ENCODE data around the gene PLOD2. TPM values are rescaled to one million over a fixed set of nuclear protein-coding genes. Genes with fewer than 3 reads are reported as not detected.
A peak's percentile ranks its signal among the peaks of the same experiment; 100 is the strongest.

Gene PLOD2
- total RNA-seq, 1 donor: 345 TPM

DNA sequence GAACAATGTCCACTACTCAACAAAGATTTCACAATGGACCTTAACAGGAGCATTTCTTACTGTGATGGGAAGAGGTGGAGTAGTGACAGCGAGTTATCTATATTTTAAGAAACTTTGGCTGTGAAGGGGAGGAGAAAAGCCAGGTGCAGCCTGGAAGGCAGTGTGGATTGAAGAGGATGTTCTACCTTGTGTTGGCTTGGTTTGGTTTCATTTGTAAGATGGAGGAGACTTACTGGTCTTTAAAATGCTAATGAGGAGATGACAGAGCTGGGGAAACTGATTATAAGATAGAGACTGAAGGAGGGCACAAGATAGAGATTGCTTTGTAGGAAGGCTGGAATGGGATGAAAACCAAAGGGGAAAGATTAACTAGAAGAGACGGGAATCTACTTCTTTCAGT is 59.4 kb downstream of the PLOD2 start:
- no peaks in the 10 kb centered on the region for H3K9me3 ChIP-seq (ENCODE audit: low read depth, low read length)
- TF ChIP-seq, protein P1, sequence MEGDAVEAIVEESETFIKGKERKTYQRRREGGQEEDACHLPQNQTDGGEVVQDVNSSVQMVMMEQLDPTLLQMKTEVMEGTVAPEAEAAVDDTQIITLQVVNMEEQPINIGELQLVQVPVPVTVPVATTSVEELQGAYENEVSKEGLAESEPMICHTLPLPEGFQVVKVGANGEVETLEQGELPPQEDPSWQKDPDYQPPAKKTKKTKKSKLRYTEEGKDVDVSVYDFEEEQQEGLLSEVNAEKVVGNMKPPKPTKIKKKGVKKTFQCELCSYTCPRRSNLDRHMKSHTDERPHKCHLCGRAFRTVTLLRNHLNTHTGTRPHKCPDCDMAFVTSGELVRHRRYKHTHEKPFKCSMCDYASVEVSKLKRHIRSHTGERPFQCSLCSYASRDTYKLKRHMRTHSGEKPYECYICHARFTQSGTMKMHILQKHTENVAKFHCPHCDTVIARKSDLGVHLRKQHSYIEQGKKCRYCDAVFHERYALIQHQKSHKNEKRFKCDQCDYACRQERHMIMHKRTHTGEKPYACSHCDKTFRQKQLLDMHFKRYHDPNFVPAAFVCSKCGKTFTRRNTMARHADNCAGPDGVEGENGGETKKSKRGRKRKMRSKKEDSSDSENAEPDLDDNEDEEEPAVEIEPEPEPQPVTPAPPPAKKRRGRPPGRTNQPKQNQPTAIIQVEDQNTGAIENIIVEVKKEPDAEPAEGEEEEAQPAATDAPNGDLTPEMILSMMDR (IDR thresholded peaks at IDR 0.05; ENCODE audit: extremely low read depth, low read depth, low read length): no peak
- peaks cover 83% of the 10 kb centered on the region for H3K36me3 ChIP-seq (ENCODE audit: insufficient read depth, low read length)
- DNase-seq (ENCODE audit: insufficient read length, low spot score, missing footprints): no peak
- no peak overlapping the region for H3K27ac ChIP-seq (ENCODE audit: low read depth, low read length)
- H3K4me1 ChIP-seq (ENCODE audit: insufficient read depth, low read length): no peaks in the 10 kb centered on the region
- H3K79me2 ChIP-seq (ENCODE audit: insufficient read depth, low read length): peaks cover 17% of the 10 kb centered on the region
- H3K27me3 ChIP-seq (ENCODE audit: insufficient read depth, low read length): no peaks in the 10 kb centered on the region
- no peaks in the 10 kb centered on the region for H4K20me1 ChIP-seq (ENCODE audit: insufficient read depth, low read length)
- no peak overlapping the region for H2AFZ ChIP-seq (ENCODE audit: low read length)
- no peak overlapping the region for H3K4me2 ChIP-seq (ENCODE audit: insufficient read depth, low read length)
- H3K4me3 ChIP-seq (ENCODE audit: insufficient read depth, low read length): no peak overlapping the region

- H3K9me3 ChIP-seq (ENCODE audit: low read depth, low read length): no peaks in the 10 kb centered on the region
- H3K79me2 ChIP-seq (ENCODE audit: insufficient read depth, low read length): peaks cover 11% of the 10 kb centered on the region
- no peaks in the 10 kb centered on the region for H3K4me1 ChIP-seq (ENCODE audit: insufficient read depth, low read length)
- H4K20me1 ChIP-seq (ENCODE audit: insufficient read depth, low read length): no peaks in the 10 kb centered on the region
- peak overlapping the region; percentile 28 for H3K27ac ChIP-seq (ENCODE audit: low read depth, low read length)
- no peak overlapping the region for H3K4me3 ChIP-seq (ENCODE audit: insufficient read depth, low read length)
- TF ChIP-seq, protein P1 (IDR thresholded peaks at IDR 0.05; ENCODE audit: extremely low read depth, low read depth, low read length): no peak
- H3K27me3 ChIP-seq (ENCODE audit: insufficient read depth, low read length): no peaks in the 10 kb centered on the region
- peaks cover 77% of the 10 kb centered on the region for H3K36me3 ChIP-seq (ENCODE audit: insufficient read depth, low read length)
- DNase-seq (ENCODE audit: insufficient read length, low spot score, missing footprints): peak; percentile 26
- no peak overlapping the region for H2AFZ ChIP-seq (ENCODE audit: low read length)
- no peak overlapping the region for H3K4me2 ChIP-seq (ENCODE audit: insufficient read depth, low read length)
Observed at GRCh38 chr3:146100825-146101444, 60.0 kb downstream of the PLOD2 start.

DNA sequence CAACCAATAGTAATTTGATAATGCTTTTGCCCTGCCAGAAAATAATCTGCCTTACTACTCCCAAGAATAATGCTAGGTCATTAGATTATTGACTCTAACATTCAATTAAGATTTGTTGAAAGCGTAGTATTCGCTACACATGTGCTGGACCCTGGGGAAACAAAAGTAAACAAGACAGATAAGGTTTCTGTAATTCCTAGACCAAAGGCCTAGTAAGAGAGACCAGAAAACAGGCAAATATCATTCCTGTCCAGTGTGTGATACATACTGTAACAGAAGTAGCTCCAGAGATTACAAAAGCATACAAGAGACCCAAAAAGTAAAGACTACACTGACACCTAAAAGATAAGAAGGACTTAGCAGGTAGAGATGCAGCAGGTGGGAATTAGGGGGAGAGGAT is 60.8 kb downstream of the PLOD2 start:
- H3K4me1 ChIP-seq (ENCODE audit: insufficient read depth, low read length): no peaks in the 10 kb centered on the region
- H3K27ac ChIP-seq (ENCODE audit: low read depth, low read length): no peak overlapping the region
- no peak overlapping the region for H2AFZ ChIP-seq (ENCODE audit: low read length)
- TF ChIP-seq, protein P1 (IDR thresholded peaks at IDR 0.05; ENCODE audit: extremely low read depth, low read depth, low read length): no peak
- no peak overlapping the region for H3K4me3 ChIP-seq (ENCODE audit: insufficient read depth, low read length)
- no peaks in the 10 kb centered on the region for H4K20me1 ChIP-seq (ENCODE audit: insufficient read depth, low read length)
- H3K27me3 ChIP-seq (ENCODE audit: insufficient read depth, low read length): no peaks in the 10 kb centered on the region
- DNase-seq (ENCODE audit: insufficient read length, low spot score, missing footprints): no peak
- peaks cover 73% of the 10 kb centered on the region for H3K36me3 ChIP-seq (ENCODE audit: insufficient read depth, low read length)
- no peaks in the 10 kb centered on the region for H3K9me3 ChIP-seq (ENCODE audit: low read depth, low read length)
- peaks cover 13% of the 10 kb centered on the region for H3K79me2 ChIP-seq (ENCODE audit: insufficient read depth, low read length)
- no peak overlapping the region for H3K4me2 ChIP-seq (ENCODE audit: insufficient read depth, low read length)

DNA sequence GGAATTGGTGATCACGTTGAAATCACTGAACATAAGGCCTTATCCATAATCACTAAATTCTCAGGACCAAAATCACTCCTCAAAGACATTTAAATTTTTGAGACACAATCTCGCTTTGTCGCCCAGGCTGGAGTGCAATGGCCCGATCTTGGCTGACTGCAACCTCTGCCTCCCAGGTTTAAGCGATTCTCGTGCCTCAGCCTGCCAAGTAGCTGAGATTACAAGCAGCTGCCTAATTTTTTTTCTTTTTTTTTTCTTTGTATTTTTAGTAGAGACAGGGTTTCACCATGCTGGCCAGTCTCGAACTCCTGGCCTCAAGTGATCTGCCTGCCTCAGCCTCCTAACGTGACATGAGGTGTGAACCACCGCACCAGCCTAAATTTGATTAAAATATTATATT is 61.7 kb downstream of the PLOD2 start:
- Histone ChIP-seq H3K4me1 (ENCODE audit: insufficient read depth, low read length) (no peaks in the 10 kb centered on the region), H3K27ac (ENCODE audit: low read depth, low read length) (no peak overlapping the region), H3K79me2 (ENCODE audit: insufficient read depth, low read length) (peaks cover 13% of the 10 kb centered on the region), H4K20me1 (ENCODE audit: insufficient read depth, low read length) (no peaks in the 10 kb centered on the region), H2AFZ (ENCODE audit: low read length) (no peak overlapping the region), H3K27me3 (ENCODE audit: insufficient read depth, low read length) (no peaks in the 10 kb centered on the region), H3K4me3 (ENCODE audit: insufficient read depth, low read length) (no peak overlapping the region), H3K9me3 (ENCODE audit: low read depth, low read length) (no peaks in the 10 kb centered on the region), H3K36me3 (ENCODE audit: insufficient read depth, low read length) (peaks cover 65% of the 10 kb centered on the region), H3K4me2 (ENCODE audit: insufficient read depth, low read length) (no peak overlapping the region)
- TF ChIP-seq, protein P1 (IDR thresholded peaks at IDR 0.05; ENCODE audit: extremely low read depth, low read depth, low read length): no peak
- DNase-seq (ENCODE audit: insufficient read length, low spot score, missing footprints): no peak
